ENCODE data around the gene CERS3. TPM values are rescaled to one million over a fixed set of nuclear protein-coding genes. Genes with fewer than 3 reads are reported as not detected.

Gene CERS3
- total RNA-seq, 4 donors from 2014 or later: 0.11 TPM; not detected in 3

DNA sequence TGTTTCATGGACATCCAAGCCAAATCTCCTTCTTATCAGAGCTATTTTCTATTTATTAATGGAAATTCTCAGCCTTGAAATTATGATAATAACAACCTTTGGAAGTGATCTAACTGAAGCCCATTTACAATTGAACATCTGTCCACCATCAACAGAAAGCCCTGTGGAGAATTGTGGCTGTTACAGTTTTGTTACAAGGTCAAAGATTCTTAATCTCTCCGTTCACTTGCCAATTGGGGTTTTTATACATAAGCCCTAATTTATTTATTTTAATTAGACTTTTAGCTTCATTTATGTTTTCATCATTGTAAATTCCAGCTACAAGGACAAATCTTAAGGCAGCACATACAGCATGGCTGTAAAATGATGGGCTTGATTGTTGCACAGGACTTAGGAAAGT lies 3.3 kb downstream of the CERS3 start:
- peaks cover 3 to 23% (median 15%) of the 10 kb centered on the region in 4 donors for H3K4me1 ChIP-seq
- peak overlapping the region; percentile 24 to 47 (median 34) for H3K27ac ChIP-seq (replicated peaks in 1 of 4)
- TF ChIP-seq EP300 (IDR thresholded peaks at IDR 0.05): no peak
- TF ChIP-seq, protein P1, sequence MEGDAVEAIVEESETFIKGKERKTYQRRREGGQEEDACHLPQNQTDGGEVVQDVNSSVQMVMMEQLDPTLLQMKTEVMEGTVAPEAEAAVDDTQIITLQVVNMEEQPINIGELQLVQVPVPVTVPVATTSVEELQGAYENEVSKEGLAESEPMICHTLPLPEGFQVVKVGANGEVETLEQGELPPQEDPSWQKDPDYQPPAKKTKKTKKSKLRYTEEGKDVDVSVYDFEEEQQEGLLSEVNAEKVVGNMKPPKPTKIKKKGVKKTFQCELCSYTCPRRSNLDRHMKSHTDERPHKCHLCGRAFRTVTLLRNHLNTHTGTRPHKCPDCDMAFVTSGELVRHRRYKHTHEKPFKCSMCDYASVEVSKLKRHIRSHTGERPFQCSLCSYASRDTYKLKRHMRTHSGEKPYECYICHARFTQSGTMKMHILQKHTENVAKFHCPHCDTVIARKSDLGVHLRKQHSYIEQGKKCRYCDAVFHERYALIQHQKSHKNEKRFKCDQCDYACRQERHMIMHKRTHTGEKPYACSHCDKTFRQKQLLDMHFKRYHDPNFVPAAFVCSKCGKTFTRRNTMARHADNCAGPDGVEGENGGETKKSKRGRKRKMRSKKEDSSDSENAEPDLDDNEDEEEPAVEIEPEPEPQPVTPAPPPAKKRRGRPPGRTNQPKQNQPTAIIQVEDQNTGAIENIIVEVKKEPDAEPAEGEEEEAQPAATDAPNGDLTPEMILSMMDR (IDR thresholded peaks at IDR 0.05): no peak
- no peak for TF ChIP-seq POLR2A (IDR thresholded peaks at IDR 0.05; ENCODE audit: low read depth)
- TF ChIP-seq POLR2AphosphoS5 (IDR thresholded peaks at IDR 0.05): no peak
- no peak for DNase-seq (ENCODE audit: extremely low spot score)
- H3K27me3 ChIP-seq: no peaks in the 10 kb centered on the region
- no peaks in the 10 kb centered on the region for H3K9me3 ChIP-seq
- H3K36me3 ChIP-seq: no peaks in the 10 kb centered on the region
- WGBS: 67% methylated on average over 1 of the region's 1 CpG
- intact Hi-C loops (cut with DNase I): no loop called here
- H3K4me3 ChIP-seq: no peak overlapping the region

DNA sequence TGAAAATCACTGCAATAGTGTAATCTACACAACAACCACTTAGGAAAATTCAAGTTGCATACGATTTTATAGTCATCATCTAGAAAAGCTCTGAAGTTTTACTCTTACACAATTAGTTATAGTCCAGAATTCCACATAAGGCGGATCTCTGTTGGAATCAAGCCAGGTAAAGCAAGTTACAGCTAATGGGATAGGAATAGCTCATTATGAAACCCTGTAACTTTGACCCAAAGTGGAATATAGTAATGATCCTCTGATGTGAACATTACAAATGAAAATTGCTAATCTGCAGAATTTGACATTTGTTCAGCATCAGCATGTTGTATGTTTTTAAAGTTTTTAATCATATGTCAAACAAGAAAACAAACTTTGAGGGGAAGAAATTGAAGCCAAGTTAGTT lies 4.4 kb downstream of the CERS3 start:
- no peak for DNase-seq (ENCODE audit: extremely low spot score)
- H3K4me1 ChIP-seq: peaks cover 3 to 23% (median 15%) of the 10 kb centered on the region in 4 donors
- no peak overlapping the region for H3K27ac ChIP-seq (replicated peaks in 1 of 4)
- no peak overlapping the region for H3K4me3 ChIP-seq
- 65% methylated on average over 2 of the region's 2 CpGs for WGBS
- no peaks in the 10 kb centered on the region for H3K36me3 ChIP-seq
- H3K9me3 ChIP-seq: no peaks in the 10 kb centered on the region
- no peaks in the 10 kb centered on the region for H3K27me3 ChIP-seq
- intact Hi-C loops (cut with DNase I): no loop called here
- TF ChIP-seq POLR2AphosphoS5 (IDR thresholded peaks at IDR 0.05): no peak
- no peak for TF ChIP-seq POLR2A (IDR thresholded peaks at IDR 0.05; ENCODE audit: low read depth)
- TF ChIP-seq EP300 (IDR thresholded peaks at IDR 0.05): no peak
- TF ChIP-seq, protein P1 (IDR thresholded peaks at IDR 0.05): no peak

DNA sequence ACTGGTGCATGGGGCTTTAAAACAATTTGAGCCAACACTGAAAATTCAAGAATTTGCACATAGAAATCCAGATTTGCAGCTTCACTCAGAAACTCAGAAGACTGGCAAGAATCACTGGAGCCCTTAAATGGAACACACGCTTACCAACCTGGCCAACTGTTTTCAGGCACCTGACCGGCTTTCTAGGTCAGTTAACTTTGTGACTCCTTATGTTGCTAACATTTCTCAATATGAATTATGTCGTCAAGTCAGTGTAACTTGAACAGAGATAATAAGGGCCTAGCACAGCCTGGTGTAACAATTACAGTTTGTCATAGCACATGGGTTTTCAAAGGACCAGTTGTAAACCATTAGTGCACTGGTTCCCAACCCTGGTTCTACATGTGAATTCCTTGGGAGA lies 6.8 kb downstream of the CERS3 start:
- 100% methylated on average over 3 of the region's 3 CpGs for WGBS
- Histone ChIP-seq H3K4me3 (no peak overlapping the region), H3K27me3 (no peaks in the 10 kb centered on the region), H3K36me3 (no peaks in the 10 kb centered on the region), H3K27ac (replicated peaks in 1 of 4) (no peak overlapping the region), H3K4me1 (peaks cover 6 to 31% (median 22%) of the 10 kb centered on the region in 4 donors), H3K9me3 (no peaks in the 10 kb centered on the region)
- intact Hi-C loops (cut with DNase I): no loop called here
- TF ChIP-seq EP300 (IDR thresholded peaks at IDR 0.05) (no peak), POLR2A (IDR thresholded peaks at IDR 0.05; ENCODE audit: low read depth) (no peak), POLR2AphosphoS5 (IDR thresholded peaks at IDR 0.05) (no peak)
- TF ChIP-seq, protein P1 (IDR thresholded peaks at IDR 0.05): no peak
- DNase-seq (ENCODE audit: extremely low spot score): peak; percentile 45

DNA sequence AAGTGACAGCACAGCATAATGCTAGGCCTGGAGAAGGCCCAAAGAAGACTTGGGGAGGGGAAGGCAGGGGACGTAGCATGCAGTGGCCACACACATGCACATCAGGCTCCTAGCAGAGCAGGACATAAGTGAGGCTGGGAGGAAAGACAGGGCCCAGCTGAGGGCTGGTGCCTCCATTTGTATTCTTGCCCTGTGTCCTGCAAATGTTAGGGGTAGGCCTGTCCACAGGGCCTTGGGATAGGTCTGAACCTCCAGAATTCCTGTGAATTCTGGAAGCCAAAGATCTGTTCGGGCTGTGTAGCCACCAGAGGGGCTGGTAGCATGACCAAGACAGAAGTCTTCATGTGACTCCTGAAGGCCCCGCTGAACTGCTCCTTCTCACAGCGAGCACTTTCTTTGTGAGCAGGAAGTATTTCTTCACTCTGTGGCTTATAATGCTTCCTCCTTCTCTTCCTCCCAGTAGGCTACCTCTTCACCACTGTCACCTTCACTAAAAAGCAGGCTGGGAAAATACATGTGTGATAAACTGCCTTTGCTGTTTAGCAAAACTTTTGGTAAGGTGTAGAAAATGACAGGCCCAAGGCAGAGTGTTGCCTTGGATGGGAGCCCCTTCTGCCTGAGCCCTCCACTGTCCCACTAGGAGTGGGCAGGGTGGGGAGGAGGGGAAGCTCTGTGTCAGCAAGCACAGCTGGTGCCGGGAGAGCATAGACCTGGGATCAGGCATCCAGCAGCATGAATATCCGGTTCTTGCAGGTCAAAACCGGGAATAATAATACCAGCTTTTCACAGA lies 8.4 kb downstream of the CERS3 start:
- intact Hi-C loops (cut with DNase I): no loop called here

More for the DNA sequence above, 8.4 kb downstream of the CERS3 start:
- TF ChIP-seq EP300 (IDR thresholded peaks at IDR 0.05) (no peak), POLR2A (IDR thresholded peaks at IDR 0.05; ENCODE audit: low read depth) (no peak), POLR2AphosphoS5 (IDR thresholded peaks at IDR 0.05) (no peak)
- TF ChIP-seq, protein P1 (IDR thresholded peaks at IDR 0.05): no peak
- no peaks in the 10 kb centered on the region for H3K27me3 ChIP-seq
- no peaks in the 10 kb centered on the region for H3K36me3 ChIP-seq
- 65% methylated on average over 6 of the region's 7 CpGs for WGBS
- DNase-seq (ENCODE audit: extremely low spot score): peak; percentile 66
- H3K27ac ChIP-seq (replicated peaks in 1 of 4): no peak overlapping the region
- peaks cover 6 to 25% (median 19%) of the 10 kb centered on the region in 4 donors for H3K4me1 ChIP-seq
- no peaks in the 10 kb centered on the region for H3K9me3 ChIP-seq
- H3K4me3 ChIP-seq: no peak overlapping the region

Measured in esophagus muscularis mucosa (tissue), 4 donors.